Lower lobe of right lung (tissue), 2 donors: Measurements from ENCODE around the gene FAAH2. TPM values are rescaled to one million over a fixed set of nuclear protein-coding genes. Genes with fewer than 3 reads are reported as not detected.
"Not testable (repeated sequence)": the region's sequence is repeated elsewhere in the genome, so short reads cannot be mapped to it uniquely, and the experiment has no call there.

Source experiments
- ATAC-seq, 2 donors: fragments of 200-7000 bp; cut with Tn5 transposase; one replicate each; pipeline ENCODE4 v1.9.1; 2020 to 2022; ENCODE audit warnings: mild to moderate bottlenecking in 2 of 2, moderate library complexity in 2 of 2
- DNase-seq: peaks from one replicate; pipeline ENCODE4 v3.0.0-alpha.2; 2020
- H3K27ac ChIP-seq: fragments of 200-600 bp; one replicate; pipeline ENCODE4 v1.8.0; 2022
- H3K27me3 ChIP-seq: fragments of 200-600 bp; one replicate; pipeline ENCODE4 v1.8.0; 2022; ENCODE audit warnings: low read depth
- H3K36me3 ChIP-seq: fragments of 200-600 bp; one replicate; pipeline ENCODE4 v1.8.0; 2022; ENCODE audit warnings: mild to moderate bottlenecking
- H3K4me1 ChIP-seq: fragments of 200-600 bp; one replicate; pipeline ENCODE4 v1.8.0; 2022
- H3K4me3 ChIP-seq: fragments of 200-600 bp; one replicate; pipeline ENCODE4 v1.8.0; 2022; ENCODE audit warnings: mild to moderate bottlenecking
- H3K9me3 ChIP-seq: fragments of 200-600 bp; one replicate; pipeline ENCODE4 v1.8.0; 2022
- intact Hi-C: fragments of 100-400 bp; cut with DNase I; formaldehyde crosslinking; loops from one replicate; pipeline ENCODE4 v1.11.0; 2022
- total RNA-seq: library from RNA; stranded (reverse); fragmentation: NEBNext Ultra II Directional; extraction: Animal tissue kit (Norgen Biotek cat#: 25700); gene quantifications from one replicate; pipeline ENCODE4 v1.2.1, GENCODE V29; 2021
- TF ChIP-seq, protein P1 (sequence below): fragments of 200-600 bp; IDR thresholded peaks from one replicate; pipeline ENCODE4 v1.8.0; 2022; ENCODE audit warnings: antibody characterized with exemption, mild to moderate bottlenecking
- donor health status: DM: no; HTN: yes; CAD: no; lungs with severe emphysema.

FAAH2 gene
- total RNA-seq, 1 donor from 2014 or later = 6.1 TPM

DNA sequence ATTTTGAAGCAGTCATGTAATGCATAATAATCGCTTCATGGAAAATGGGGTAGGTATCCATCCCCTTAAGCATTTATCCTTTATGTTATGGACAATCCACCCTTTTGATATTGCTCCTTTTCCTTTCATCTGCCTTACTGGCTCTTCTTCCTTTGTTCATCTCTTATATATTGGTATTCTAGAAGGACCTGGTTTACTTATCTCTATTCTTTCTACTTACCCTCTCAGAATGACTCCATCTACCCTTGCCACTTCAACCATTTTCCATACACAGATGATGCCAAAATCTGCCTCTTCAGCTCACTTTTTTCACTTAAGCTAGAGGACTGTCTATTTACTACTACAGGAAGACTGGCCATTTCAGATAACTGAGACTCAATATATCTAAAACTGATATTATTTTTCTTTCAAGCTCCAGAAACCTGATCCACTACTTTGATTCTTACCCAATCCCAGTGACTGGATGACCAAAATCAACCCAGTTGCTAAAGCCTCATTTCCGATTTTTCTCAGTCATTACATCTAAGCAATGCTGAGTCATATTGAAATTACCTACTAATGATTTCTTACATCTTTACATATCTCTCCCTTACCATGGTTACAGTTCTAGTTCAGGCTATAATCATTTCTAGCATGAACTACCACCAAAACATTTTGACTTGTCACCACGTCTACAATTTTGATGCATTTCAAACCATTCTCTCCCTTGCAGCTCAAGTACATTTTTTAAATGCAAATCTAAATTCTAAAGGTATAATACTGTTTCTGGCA, 93.7 kb downstream of the FAAH2 start:
- no peaks in the 10 kb centered on the region for H3K4me1 ChIP-seq
- TF ChIP-seq, protein P1, sequence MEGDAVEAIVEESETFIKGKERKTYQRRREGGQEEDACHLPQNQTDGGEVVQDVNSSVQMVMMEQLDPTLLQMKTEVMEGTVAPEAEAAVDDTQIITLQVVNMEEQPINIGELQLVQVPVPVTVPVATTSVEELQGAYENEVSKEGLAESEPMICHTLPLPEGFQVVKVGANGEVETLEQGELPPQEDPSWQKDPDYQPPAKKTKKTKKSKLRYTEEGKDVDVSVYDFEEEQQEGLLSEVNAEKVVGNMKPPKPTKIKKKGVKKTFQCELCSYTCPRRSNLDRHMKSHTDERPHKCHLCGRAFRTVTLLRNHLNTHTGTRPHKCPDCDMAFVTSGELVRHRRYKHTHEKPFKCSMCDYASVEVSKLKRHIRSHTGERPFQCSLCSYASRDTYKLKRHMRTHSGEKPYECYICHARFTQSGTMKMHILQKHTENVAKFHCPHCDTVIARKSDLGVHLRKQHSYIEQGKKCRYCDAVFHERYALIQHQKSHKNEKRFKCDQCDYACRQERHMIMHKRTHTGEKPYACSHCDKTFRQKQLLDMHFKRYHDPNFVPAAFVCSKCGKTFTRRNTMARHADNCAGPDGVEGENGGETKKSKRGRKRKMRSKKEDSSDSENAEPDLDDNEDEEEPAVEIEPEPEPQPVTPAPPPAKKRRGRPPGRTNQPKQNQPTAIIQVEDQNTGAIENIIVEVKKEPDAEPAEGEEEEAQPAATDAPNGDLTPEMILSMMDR = no peak

DNA sequence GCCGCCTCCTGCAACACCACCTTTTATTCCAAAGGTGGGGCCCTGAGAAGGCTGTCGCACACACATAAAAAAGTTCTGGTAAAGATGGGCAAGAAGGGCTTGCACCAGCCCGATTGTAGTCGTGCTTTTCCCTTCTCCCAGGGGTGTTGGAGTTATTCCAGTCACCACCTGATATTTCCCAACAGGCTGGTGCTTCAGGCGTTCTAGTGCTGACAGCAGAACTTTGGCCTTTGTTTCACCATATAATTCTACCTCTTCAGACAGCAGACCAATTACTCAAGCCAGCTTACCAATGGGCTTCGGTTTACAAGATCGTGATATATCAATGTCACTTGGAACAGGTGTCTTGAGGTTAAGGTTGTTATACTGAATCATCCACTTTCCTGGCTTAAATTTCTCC, 107.7 kb downstream of the FAAH2 start:
- ATAC-seq, DNase-seq, H3K27me3 ChIP-seq, H3K27ac ChIP-seq, H3K9me3 ChIP-seq, H3K36me3 ChIP-seq, H3K4me3 ChIP-seq, intact Hi-C loops, H3K4me1 ChIP-seq: not testable (repeated sequence)

More for the DNA sequence above, 93.7 kb downstream of the FAAH2 start:
- no peaks in the 10 kb centered on the region for H3K9me3 ChIP-seq
- ATAC-seq (no peak), DNase-seq (no peak)
- intact Hi-C loops = no loop called here
- H3K4me3 ChIP-seq = no peak overlapping the region
- no peak overlapping the region for H3K27ac ChIP-seq
- H3K27me3 ChIP-seq = no peaks in the 10 kb centered on the region
- H3K36me3 ChIP-seq = no peaks in the 10 kb centered on the region

DNA sequence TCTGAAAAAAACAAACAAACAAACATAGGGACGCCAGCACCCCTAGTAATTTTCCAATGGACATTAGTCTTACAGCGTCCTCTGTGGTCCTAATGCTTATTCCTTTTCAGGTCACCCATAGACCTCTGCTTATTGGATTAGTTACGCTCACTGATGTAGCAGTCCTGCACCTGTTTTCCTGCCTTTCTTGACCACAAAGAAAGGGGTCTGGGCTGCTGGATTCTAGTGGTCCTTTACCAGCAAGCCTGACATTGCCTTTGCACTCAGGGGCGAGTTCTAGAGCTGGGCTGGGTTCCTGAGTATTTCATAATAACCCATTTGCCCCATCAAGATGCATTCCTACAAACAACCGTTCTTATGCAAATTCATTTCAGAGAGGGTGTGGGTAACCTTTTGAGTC, 116.7 kb downstream of the FAAH2 start:
- ATAC-seq, DNase-seq: not testable (repeated sequence)

DNA sequence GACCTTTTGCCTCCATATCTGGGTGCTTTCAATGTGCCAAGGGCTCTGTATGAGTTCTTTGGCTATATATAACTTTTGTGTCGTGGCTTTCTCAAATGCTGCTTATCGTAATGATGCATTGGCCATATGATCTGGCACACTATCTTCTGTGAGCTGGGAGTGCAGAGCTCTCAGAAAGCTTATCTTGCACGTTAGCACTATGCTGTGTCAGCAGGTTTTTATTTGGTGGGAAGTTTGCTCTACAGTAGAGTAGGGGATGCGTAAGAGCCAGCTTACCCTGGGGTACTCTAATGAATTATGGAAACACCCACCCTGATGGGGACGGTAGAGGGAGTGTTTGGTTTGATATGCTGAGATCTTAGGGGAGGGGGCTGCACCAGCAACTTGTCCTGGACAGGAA, 119.6 kb downstream of the FAAH2 start:
- no peak overlapping the region for H3K27ac ChIP-seq
- no peaks in the 10 kb centered on the region for H3K36me3 ChIP-seq
- DNase-seq (no peak), ATAC-seq (no peak)
- TF ChIP-seq, protein P1 = no peak
- no peaks in the 10 kb centered on the region for H3K9me3 ChIP-seq
- H3K27me3 ChIP-seq = no peaks in the 10 kb centered on the region
- intact Hi-C loops = no loop called here
- no peak overlapping the region for H3K4me3 ChIP-seq
- no peaks in the 10 kb centered on the region for H3K4me1 ChIP-seq

More for the DNA sequence above, 116.7 kb downstream of the FAAH2 start:
- H3K4me3 ChIP-seq, H3K9me3 ChIP-seq, H3K27me3 ChIP-seq, H3K4me1 ChIP-seq, H3K27ac ChIP-seq, intact Hi-C loops, H3K36me3 ChIP-seq: not testable (repeated sequence)

DNA sequence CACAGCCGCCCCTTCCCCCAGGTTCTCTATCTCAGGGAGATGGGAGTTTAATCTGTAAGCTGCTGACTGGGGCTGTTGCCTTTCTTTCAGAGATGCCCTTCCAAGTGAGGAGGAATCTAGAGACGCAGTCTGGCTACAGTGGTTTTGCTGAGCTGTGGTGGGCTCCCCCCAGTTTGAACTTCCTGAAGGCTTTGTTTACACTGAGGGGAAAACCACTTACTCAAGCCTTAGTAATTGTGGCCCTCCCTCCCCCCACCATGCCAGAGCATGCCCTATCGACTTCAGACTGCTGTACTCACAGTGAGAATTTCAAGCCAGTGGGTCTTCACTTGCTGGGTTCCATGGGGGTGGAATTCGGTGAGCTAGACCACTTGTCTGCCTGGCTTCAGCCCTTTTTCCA, 131.3 kb downstream of the FAAH2 start:
- Histone ChIP-seq H3K9me3 (no peaks in the 10 kb centered on the region), H3K27ac (no peak overlapping the region), H3K4me3 (no peak overlapping the region), H3K27me3 (no peaks in the 10 kb centered on the region), H3K4me1 (no peaks in the 10 kb centered on the region), H3K36me3 (no peaks in the 10 kb centered on the region)
- intact Hi-C loops = no loop called here
- TF ChIP-seq, protein P1 = no peak
- DNase-seq (no peak), ATAC-seq (no peak)

DNA sequence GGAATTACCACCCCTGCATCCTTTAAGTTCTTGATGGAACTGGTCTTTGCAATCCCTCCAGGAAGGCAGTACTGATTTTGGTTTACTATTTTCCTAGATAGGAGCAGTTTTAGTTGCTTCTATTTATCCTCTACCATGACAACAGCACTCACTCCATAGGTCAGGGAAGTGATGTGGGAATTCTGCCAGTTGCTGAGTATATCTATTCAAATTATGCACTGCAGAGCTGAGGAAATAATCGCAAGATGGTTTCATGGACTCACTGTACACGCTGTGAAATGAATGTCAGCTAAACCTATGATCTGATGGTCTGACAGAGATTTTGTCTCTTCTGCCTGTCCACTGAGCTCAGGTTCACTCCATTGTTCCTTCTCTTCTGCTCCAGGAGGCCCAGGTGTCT, 135.8 kb downstream of the FAAH2 start:
- H3K36me3 ChIP-seq = no peaks in the 10 kb centered on the region
- no peak overlapping the region for H3K4me3 ChIP-seq
- TF ChIP-seq, protein P1 = no peak
- H3K27ac ChIP-seq = no peak overlapping the region
- intact Hi-C loops = no loop called here
- H3K27me3 ChIP-seq = no peaks in the 10 kb centered on the region
- DNase-seq = no peak
- ATAC-seq = no peak
- no peaks in the 10 kb centered on the region for H3K4me1 ChIP-seq
- no peaks in the 10 kb centered on the region for H3K9me3 ChIP-seq
